DMS153 treated with DMSO at 0.1 percent for 48 hours (cell line): Measurements from ENCODE around the gene UBE2D2.

ENCODE experiments used
- DNase-seq: peaks from one replicate; lab custom pipeline; 2025; ENCODE audit not compliant: unreplicated experiment; lab: John Stamatoyannopoulos, UW

The UBE2D2 gene

DNA sequence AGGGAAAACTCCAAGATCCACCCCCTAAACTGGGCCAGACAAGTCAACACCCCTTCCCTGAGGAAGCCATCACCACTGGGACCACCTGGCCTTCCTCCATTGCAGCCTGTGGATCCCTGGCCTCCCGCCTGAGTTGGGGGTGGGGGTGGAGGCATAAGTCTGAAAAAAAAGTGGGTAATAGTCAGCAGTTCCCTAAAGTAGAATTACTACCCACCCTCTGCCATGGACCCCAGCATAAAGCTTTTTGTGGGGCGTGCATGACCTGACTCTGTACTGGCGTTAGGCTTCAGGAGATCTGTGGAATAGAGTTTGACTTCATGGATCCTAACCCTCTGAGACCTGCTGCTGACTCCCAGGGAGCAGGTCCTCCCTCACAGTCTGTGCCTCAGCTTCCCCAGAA lies 85.0 kb downstream of the UBE2D2 start:
- no peak for DNase-seq

DNA sequence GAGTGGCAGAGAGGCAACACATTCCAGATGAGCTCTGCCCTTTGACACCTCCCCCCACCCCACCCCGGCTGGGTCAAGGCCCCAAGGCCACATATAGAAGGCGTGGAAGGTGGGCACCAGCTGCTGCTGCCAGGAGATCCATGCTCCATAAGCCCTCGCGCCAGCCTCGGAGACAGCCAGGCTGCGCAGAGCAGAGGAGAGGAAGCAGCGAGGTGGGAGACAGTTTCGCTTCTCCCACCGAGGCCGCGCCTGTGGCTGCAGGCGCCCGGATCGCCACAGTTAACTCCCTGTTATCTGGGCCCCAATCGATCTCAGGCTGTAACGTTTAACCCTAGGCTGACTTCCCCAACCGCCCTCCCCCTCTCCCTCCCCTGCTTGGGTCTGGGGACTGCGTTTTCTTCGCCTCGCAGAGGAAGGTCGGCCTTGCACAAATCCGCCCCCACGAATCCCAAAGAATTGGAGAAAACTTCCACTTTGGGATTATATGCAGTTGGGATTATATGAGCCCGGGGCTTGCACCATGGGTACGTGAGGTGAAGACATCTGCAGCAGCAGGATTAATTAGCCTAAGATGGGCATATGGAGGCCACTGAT lies 85.9 kb downstream of the UBE2D2 start:
- no peak for DNase-seq

DNA sequence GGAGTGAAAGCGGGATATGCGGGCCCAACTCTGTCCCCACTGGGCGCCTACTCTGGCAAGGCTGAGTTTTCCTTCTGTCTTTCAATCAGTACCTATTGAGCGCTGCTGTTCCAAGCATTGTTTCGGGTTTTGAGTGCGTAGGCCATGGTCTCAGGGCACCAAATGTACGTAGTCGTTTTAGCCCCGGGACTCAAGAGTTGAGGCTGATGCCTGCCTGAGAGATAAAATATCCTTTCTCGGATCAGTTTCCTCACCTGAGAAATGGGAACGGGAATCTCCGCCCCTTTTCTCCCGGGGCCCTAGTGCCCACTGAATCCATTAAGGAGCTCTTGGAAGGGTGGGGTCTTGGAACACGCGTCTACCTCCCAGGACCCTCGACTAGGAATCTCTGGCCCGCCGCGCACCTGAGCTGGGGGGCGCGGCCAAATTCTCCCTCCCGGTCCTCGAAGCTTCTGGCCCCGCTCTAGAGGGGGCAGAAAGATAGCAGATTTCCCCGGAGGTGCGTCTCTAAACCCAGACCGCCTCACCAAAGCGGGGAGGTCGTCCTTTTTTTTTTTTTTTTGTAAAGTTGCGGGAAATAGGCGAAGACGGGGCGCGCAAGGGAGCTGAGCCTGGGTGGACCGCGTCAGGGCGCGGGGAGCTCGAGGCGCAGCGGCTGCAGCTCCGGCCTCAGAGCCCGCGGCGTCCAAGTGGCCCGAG lies 86.5 kb downstream of the UBE2D2 start:
- no peak for DNase-seq

DNA sequence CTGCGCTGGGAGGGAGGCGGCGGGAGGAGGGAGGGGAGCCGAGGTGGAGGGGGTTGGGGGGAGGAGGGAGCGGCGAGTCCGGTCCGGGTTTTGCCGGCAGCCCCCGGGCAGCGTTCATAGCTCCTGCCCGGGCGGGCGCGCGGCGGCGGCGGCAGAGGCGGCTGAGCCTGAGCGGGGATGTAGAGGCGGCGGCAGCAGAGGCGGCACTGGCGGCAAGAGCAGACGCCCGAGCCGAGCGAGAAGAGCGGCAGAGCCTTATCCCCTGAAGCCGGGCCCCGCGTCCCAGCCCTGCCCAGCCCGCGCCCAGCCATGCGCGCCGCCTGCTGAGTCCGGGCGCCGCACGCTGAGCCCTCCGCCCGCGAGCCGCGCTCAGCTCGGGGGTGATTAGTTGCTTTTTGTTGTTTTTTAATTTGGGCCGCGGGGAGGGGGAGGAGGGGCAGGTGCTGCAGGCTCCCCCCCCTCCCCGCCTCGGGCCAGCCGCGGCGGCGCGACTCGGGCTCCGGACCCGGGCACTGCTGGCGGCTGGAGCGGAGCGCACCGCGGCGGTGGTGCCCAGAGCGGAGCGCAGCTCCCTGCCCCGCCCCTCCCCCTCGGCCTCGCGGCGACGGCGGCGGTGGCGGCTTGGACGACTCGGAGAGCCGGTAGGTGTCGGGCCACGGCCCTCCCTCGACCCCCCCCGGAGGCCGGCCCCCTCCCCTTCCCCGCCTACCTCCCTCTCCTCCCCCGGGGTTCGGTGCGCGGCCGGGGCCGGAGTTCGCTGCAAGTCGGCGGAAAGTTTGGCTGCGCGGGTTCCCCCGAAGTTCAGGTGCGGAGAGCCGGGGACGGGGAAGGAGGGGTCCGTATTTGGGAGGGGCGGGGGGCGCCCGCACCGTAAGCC lies 87.3 kb downstream of the UBE2D2 start, which contains the start of gene CXXC5:
TSS of gene CXXC5 (plus strand) at position 145 of the 877 bp plus-strand sequence. CDS start 32,175 bp downstream, outside the sequence.
- DNase-seq, result peak; percentile 17

DNA sequence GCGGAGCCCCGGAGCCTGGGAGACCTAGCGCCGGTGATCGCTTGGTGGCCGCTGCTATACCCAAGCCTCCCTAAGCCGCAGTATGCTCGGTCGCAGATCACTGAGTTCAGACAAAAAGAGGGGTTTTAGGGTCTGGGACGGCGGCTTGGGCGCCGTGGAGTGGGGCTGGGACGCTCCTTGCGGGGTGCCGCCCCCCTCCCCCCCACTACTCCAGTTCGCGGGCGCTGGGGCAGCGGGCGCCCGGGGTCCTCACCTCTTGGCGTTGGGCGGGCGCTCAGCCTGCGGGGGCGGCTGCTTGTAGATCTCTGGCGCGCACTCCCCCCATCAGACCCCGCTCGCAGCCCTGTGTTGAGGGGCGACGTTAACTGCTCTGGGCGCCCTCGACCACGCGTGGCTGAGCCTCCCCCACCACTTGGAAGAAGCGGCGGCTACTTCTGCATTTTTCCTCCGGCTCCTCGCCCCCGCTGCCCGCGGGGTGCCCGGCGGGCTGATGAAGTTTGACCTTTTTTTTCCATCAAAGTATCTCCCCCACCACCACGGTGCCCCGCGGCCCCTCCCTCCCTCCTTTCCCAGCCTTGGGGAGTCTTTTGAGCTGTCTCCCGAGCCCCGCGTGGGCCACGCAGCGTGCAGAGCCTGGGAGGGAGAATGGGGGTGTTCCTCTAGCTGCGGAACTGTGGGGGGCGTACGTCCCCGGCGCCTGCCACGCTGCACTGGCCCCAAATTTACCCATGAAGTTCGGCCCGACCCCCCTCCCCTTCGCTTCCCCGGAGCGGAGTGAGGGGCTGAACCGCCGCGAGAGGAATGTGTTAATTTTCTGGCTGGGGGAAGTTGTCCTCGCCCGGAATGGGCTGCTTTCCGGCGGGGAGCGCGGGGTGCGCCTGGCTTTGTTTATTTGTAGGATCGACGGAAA lies 88.2 kb downstream of the UBE2D2 start:
- DNase-seq, result no peak

DNA sequence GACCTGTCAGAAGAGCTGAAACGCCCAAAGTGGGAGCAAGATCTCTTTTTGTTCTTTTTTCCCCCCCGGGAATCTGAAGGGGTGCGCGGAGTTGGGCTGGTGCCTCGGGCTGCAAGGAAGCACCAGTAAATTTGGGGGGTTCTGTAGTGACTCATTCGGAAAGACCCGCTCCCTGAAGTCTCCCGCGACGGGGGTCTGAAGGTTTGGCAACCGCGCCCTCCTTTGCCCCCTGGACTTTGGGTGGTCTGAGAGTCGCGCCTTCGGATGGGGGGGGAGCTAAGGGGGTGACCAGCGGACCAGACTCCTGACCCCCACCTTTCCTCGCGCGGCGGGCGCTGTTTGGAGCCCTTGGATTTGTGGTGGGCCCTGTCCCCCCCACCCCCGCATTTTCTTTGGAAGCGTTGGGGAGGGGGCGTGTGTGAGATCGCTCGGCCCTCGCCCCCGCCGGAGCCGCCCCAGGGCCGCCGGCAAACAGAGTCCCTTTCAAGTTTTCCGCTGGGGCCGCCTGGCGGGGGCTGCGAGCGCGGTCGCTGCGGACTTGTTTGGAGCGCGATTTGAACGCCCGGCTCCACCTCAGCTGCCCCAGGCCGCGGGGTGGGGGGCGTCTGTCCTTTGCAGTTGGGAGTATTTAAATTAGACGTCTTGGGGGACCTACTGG lies 89.0 kb downstream of the UBE2D2 start:
- DNase-seq, result no peak

DNA sequence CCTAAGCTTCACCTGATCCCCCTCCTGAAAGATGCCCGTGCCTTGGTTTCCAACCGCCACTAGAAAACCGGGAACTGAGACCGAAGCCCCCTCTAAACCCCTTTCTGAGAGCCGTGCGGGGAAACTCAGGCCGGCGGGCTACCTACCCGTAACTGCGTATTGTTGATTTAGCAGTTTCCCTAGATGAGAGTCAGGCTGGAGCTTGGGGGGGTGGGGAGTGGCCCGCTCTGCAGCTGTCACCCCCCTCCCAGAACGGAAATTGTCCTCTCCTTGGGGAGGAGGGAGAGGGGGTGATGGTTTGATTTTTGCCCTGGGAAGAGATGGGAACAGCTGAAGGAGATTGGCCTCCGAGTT lies 89.5 kb downstream of the UBE2D2 start:
- DNase-seq, result no peak

DNA sequence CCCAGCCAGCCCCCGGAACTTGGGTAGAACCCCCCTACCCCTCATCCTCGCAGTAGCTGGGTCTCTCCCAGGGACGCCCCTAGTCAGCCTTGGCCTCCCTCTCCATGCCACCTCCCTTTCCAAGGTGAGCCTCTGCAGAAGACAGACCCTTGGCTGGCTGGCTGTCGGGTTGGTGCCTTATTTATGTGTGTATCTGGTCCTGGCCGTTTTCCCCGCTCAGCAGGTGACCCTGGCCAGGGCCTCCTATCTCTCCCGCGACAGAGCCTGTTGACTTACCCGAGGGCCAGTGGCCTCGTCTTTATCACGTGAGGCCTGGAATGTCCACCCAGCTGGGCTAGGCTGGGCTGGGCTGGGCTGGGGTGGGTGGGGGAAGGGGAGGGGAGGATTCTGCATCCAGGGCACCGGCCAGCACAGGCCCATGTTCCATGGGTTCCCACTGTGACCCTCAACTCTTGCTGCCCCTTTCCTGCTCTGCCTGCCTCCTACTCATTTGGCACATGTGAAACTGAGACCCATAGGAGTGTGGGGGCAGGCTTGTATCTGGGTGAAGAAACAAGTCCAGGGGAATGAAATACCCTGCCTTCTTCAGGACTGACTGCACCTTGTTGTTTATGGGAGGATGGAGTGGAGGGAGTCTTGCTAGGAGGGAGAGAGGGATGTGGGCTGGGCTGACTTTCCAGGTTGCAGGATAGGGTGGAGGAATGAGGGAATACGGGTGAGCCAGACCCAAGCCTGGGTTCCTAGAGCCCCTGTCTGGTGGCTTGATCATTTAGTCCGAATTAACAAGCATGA lies 90.1 kb downstream of the UBE2D2 start:
- no peak for DNase-seq

DNA sequence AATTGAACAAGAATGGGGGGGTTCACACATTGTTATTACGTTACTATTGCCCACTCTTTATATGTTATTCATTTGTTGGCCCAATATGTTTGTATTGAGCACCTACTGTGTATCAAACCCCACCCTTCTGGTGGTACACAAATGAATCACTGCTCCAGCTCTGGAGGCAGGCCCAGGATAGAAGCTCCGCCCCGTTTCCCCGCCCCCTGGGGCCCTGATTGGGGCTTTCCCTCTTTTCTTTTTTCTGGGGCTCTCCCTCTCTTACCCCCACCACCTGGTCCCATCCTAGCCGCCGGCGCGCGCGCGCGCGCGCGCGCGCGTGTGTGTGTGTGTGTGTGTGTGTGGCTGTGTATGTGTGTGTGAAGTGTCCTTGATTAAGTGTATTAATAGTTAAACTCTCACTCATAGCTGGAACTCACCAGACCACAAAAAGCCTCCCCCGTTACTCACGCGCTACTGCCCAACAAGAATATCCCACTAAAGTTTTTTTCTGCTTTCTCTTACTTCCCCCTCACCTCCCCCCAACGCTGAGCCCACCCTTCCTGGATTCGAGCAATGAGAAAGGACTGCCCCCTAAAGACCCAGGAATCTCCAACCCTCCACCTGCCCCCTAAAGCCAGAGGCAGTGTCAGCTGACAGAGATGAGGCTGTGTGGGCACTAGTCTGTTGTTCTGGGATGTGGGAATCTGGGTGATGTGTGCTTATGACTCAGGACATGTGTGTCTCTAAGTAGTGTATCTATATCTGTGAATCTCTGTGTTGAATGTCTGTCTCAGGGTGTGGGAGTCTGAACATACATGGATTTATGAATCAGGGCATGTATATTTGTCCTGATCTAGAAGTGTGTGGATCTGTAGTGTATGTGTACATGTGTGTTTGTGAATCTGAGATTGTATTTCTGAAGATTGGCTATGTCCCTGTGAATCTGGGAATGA lies 91.0 kb downstream of the UBE2D2 start:
- DNase-seq, result no peak

DNA sequence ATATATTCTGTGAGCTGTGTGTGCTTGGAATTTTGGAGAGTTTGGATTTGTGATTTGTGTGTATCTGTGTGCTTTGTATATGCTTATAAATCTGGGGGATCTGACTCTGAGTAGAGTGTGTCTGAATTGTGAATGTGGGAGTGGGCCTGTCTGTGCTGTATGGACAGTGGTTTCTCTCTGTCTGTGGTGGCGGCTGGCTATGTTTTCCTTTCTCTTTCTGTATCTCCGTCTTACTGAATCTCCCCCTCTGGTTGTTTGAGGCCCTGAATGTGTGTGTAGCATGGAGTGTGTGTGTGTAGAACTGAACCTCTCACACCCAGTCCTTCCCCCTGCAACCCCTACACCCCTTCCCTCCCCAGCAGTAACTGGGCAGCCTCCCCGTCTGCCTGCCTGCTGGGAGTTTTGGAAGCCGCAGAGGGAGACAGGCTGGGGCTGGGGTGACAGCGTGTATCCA lies 91.7 kb downstream of the UBE2D2 start:
- no peak for DNase-seq

DNA sequence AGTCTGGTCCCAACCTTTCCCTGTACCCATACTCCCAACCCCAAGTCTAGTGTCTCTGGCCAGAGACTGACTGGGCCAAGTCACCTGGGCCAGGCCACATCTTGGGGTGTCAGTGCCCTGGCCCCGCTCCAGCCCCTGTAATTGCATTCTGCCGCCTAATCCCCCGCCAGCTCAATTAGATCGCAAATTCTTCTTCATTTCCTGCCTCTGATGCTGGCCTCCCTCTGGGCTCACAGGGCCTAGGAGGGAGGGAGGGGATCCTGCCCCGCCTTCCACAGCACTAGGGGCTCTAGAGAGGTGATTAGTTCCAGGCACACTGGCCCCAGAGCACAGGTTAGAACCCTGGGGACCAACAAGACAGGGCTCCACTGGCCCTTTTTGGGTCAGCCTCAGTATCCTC lies 92.5 kb downstream of the UBE2D2 start:
- DNase-seq, result no peak

DNA sequence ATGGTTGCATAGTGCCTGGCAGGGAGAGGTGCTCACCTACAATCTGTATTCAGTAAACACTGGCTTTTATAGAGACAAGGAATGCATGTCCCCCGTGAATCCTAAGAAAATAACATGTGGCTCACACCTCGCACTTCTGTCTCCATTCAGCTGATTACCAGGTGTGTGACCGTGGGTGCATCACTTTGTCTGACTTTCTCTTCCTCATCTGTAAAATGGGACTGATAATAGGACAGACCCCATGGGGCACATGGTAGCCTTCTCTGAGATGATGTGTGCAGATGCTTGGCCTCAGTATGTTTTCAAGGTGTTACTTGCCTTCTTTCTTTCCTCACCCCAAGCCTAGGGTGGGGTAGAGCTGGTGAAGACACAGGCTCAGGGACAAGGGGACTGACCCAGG lies 93.3 kb downstream of the UBE2D2 start:
- no peak for DNase-seq

DNA sequence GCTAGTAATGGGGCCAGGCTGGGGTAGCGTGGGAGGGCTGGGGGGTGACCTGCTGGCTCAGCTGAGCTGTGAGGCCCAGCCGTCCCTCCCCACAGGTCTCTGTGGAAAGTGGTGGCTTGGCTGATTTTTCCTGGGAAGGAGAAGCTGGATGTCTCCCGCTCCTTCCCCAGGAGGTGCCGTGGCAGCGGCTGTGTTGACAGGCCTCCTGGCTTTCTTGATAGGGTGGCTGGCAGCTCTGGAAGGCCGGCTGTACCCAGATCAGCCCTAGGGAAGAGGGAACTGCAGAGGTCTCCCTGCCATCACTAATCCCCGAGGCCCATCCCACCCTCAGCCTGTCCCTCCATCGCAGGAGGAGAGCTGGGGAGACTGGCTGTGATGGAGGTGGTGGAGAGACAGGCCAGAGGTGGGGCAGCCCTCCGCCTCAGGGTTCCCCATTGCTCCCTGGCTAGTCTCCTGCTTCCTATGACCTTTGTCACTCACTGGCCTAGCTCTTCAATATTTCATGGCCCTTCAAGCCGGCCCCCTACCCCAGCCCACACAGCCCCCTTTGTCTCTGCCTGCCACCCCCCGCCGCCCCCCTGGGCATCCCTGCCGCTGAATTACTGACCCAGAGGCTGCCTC lies 93.8 kb downstream of the UBE2D2 start:
- no peak for DNase-seq

DNA sequence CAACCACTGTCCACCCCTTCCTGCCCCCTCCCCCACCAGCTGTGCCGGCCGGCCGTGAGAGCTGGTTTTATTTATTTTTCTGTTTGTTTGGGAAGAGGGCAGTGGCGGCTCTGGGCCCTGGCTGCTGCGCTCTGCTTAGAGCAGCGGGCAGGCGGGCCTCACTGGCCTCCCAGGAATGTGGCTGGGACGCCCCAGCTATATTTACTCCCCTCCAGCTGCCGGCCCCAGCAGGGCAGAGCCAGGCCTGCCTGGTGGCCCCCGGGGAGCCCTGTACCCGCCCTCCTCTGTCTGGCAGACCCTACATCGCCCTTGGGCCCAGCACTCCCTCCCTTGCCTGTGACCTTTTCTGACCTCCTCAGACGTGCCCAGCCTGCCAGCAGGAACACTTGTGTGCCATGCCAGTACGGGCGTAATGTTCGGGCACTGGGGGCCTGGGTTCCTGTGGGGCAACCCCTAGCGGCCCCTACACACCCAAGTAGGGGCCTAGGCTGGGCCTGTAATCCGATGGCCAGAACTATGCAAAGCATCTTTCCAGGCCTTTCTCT lies 94.7 kb downstream of the UBE2D2 start:
- no peak for DNase-seq

DNA sequence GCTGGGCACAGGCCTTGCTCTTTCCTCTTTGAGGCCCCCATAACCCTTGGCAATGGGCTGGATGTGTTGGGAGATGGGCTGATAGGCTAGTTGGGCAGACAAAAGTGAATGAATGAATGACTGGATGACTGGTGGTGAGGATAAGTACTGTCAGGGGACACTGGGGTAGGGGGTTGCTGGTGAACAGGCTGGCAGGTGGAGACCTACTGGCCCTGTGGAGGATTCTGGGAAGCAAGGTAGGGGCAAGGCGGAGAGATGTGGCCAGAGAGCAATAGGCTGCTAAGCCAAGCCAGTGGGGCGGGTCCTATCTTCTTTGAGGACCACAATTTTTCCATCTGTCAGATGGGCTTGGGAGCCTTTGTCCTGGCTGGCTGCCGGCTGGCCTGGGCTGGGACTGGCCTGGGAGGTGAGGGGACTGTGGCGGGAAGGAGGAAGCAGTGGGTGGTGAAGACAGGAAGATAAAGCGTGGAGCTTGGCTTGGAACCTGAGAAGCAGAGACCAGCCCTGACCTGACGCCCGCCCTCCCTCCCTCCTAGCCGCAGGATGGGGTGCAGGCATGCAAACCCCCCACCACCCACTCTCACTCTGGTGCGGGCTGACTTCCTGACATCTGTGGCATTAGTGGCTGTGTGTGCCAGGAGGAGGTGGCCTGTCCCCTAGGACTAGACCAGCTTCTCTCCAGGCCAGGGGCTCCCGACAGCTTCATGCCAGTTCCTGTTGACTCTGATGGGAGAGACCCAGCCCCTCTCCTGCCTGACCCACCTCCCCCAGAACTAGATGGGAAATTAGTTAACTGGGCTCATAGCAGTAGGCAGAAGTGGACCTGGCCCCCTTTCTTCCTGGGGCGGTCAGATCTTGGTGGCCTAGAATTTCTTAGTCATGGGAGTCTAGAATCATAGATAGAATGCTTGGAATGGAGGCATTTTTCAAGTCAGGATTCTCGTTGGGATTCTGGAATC lies 96.5 kb downstream of the UBE2D2 start:
- no peak for DNase-seq

DNA sequence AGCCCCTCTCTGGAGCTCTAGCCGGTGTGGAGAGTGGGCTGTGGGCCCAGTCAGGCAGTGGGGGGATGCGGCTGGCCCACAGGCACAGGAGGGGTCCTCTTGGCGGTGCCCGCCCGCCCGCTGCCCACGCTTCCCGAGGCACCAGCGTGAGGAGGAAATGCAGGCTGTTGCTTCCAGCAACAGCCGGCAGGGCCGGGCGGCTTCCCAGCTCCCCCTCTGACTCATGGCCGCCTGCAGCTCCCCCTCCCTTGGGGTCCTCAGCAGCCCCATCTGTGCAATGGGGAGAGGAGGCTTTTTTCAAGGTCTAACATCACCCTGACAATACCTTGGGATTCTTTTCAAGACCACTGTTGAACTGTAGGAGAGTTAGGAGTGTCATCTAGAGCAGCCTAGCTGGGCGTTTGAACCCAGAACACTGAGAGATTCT lies 97.4 kb downstream of the UBE2D2 start:
- no peak for DNase-seq
